HG03469 (cell line): ENCODE results near the gene RMDN2.

Experiments
- ATAC-seq: cut with Tn5 transposase; IDR thresholded peaks from one replicate; pipeline ENCODE4 v1.9.1; 2021; ENCODE audit warnings: mild to moderate bottlenecking, moderate library complexity, moderate number of reproducible peaks; ENCODE audit not compliant: unreplicated experiment

RMDN2 gene

DNA sequence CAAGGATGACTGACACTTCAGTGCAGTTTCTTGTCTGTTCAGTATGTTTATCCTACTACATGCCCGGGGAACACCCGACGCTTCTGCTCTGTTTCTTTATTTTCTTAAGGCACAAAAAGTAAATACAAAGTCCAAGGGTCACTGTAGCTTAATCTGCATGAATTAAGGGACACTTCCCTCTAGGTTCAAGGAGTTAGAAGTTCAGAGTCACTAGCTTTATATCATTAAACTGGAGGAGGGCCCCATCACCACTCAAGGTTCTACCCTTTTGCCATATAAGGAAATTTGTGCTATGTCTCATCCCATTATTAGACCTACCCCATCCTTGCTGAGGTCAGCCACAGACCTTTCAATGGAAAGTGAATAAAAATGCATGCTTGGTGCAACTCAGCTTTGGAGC, 27.6 kb upstream of the RMDN2 start:
- ATAC-seq, result no peak

DNA sequence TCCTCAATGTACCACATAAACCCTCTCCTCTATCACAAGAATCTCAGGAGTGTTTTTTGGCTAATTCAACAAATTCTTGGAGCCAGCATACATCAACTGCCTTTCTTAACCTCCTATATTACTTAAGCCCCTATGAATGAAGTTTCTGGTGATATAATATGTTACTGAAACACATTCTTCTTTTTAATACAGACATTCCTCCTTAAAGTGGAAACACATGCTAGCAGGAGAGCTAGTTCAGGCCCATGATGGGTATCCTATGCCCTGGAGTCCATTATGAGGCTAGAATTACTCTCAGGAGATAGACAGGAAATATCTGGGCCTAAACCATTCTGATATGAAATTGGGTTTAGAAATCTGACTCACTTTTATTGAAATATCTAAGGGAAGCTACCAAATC, 26.6 kb upstream of the RMDN2 start:
- no peak for ATAC-seq

DNA sequence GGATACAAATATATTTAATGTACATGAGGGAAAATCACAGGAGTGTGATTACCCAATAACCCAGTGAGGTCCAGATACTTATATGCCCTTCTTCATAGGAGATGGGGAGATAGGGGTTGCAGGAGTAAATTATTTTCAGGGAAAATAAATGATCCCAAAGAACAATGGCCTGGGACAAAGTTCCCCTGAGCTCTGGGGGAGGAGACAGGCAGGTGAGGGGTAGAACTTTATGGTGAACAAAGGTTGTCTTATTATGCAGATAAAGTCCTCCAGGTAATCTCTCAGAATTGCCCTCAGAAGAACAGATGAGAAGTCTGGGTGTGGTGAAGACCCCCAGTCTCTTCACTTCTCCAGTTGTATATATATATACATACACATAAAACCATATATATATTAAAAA, 22.1 kb upstream of the RMDN2 start:
- ATAC-seq, result no peak

DNA sequence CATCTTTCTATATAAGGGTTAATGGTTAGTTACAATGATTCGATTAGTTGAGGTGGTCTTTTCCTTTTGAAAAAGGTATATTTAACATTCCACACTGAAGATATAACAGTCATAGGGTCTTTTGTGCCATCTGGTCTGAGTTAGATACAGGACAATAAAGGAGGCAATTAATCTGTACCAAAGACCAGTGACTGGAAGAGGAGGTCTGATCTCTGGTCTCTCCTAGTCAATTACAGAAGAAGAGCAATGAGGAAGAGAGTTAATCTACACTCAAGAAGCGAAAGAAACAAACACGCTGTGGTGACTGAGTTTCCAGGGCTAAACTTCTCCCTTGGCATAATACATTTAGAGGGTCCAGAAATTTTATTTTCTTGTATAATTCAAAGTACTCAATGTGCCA, 20.7 kb upstream of the RMDN2 start:
- no peak for ATAC-seq

DNA sequence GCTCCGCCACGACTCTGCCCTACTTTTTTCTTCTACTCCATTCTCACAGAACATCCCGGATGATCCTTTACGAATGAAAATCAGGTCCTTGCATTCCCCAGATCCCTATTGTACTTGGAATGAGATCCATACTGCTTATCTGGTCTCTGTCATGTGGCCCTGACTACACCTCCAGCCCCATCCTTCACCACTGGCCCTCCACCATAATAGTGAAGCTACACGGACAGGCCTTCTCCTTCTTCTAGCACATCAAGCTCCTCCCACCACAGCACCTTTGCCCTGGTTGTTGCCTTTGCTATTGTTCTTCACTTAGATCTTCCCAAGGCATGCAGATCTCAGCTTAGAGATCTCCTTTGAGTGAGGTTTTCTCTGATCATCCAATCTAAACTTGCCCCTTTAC, 20.1 kb upstream of the RMDN2 start:
- ATAC-seq, result no peak

DNA sequence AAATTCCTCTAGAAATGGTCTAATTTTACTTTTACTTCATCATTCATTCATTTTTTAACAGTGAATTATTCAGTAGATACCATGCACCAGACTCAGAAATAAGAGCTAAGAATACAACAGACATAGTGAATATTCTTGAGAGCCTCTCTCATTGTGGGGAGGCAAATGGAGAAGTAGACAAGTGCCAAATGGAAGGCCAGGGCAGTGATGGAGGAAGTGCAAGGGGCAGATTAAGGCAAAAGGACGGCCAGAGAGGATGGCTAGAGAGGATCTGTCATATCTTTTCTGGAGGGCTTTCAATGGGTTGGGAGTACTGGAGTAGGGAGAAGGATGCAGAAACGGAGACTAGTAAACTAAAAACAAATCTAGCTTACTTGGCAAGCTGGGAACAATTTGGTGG, 19.0 kb upstream of the RMDN2 start:
- no peak for ATAC-seq

DNA sequence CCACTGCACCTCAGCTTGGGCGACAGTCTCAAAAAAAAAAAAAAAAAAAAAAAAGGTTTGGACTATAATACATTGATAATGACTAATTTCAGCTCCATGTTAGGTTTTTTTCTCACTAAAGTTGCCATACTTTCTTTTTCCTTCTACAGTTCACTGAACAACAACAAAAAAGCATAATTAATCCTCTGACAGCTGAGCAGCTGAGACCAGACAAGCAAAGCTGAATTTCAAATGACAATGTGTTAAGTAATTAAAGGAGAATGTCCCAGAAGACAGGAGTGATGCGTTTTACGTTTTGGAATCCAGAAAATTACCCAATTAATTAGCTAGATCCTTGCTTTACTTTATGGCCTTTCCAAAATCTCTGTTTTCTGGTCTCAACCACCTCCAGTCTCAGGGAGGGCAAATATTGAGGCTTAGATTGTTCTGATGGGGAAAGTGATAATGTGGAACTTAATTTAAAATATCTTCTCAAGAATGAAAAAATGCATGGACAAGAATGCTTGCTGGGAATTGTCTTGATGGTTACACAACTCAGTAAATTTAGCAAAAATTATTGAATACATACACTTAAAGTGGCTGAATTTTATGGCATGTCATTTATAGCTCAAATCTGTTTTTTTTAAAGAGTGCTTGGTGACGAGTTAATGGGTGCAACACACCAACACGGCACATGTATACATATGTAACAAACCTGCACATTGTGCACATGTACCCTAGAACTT, 17.4 kb upstream of the RMDN2 start:
- no peak for ATAC-seq

DNA sequence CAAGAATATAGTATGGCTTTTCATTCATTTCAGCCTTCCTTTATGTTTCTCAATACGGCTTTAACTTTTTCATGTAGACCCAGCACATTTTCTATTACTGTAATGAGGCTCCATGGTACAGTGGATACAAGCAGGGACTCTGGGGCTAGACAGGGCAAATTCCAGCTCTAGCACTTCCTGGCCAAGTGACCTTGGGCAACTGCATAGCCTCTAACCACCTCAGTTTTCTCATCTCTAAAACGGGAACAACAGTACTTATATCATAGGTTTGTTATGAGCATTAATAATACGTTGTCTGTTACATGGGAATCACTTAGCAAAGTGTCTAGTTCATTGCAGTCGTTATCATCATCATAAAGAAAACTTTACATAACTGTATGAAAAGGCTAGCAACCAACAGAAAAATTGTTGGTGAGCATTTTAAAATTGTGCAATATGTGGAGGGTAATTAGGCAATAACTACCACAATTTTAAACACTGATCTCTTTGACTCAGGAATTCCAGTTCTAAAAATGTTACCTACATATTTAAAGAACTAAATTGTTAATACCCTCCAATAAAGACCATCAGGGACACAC, 13.7 kb upstream of the RMDN2 start:
- no peak for ATAC-seq

DNA sequence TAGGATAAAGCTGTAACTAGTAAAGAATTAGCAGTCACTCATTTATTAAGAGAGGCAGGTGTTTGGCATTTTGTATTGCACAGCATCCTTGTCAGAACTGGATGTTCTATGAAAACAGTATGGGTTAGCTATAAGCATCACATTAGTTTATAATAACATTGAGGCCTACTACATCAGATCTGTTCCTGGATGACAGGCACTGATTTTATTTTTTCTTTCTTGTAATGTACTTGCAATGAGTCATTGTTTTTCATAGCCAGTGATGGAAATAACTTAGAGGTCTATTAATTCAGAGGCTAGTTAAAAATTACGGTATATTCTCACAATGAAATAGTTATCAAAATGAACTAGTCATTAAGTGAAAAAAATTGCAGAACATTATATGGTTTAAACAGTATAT, 13.0 kb upstream of the RMDN2 start:
- no peak for ATAC-seq

DNA sequence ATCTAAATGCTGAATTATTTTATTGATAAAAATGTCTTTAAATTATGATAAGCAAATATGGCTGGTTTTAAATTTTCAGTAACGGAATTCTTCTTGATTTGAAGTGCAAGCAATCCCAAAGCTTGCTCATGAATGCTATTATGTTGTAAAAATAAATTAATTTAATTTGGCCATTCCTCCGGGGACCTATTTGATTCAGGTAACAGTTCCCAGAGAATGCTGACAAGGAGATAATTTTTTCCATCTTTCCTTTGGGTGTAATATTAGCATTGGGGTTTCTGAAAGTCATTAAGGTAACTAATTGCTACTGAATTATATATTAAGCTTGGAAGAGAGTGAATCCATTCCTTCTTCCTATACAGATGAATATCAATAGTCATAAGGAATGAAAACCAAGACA, 12.5 kb upstream of the RMDN2 start:
- ATAC-seq, result no peak

DNA sequence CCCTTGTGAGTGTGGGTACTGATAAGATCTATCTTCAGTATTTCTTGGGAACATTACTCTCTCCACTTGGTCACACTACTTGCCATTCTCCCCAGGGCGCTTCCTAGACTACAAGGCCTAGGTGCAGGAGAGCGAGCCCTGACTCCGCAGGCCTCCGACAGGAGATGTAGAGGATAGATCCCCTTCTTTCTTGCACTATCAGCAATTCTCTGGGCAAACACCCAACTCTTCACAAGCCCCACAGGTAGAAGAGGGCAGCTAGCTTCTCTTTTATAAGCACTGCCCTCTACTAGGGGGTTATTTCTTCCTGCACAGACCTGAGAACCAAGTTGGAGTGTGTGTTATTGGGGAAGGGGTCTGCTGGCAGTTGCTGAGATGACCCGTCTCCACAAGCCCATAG, 10.7 kb upstream of the RMDN2 start:
- ATAC-seq, result no peak

DNA sequence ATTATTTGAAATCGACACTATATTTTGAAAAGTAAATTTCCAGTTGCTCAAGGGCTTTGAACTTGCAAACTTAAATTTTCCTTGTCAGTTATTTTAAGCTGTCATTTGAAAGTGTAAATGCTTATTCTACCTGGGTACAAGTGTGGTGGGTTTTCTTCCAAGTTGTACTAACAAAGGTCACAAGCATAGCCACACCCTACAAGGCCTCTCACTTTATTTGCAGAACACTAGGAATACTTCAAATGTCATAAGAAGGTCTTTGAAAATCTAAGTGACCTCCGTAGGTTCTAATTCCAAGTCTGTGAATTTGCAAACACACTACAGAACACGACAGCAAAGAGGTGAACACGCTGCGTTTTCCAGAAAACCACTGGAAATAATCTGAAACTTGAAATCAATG, 9.3 kb upstream of the RMDN2 start:
- ATAC-seq, result no peak

DNA sequence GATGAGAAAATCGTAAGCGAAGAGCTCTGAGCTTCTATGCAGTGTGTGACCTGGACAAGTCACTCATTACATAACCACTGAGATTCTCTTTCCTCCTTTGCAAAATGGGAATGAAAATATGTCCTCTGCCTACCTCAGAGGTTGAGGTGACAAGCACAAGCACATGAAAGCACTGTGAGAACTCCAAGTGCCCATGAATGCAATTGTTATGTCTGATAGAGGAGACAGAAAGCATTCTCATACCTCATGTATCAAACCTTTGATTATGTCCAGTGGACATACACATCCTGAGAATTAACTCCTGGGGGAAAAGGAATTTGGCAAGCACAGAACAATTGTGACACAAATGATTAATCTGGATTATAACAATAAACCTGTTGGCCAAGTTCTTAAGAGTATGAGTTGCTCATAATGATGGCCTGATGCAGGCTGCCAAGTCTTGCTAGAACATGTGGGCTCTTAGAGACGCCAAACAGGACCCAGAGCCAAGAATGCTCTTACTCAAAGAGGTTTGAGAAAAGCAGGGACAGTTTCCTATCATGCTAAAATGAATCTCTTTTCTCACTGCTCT, 8.5 kb upstream of the RMDN2 start:
- ATAC-seq, result no peak

DNA sequence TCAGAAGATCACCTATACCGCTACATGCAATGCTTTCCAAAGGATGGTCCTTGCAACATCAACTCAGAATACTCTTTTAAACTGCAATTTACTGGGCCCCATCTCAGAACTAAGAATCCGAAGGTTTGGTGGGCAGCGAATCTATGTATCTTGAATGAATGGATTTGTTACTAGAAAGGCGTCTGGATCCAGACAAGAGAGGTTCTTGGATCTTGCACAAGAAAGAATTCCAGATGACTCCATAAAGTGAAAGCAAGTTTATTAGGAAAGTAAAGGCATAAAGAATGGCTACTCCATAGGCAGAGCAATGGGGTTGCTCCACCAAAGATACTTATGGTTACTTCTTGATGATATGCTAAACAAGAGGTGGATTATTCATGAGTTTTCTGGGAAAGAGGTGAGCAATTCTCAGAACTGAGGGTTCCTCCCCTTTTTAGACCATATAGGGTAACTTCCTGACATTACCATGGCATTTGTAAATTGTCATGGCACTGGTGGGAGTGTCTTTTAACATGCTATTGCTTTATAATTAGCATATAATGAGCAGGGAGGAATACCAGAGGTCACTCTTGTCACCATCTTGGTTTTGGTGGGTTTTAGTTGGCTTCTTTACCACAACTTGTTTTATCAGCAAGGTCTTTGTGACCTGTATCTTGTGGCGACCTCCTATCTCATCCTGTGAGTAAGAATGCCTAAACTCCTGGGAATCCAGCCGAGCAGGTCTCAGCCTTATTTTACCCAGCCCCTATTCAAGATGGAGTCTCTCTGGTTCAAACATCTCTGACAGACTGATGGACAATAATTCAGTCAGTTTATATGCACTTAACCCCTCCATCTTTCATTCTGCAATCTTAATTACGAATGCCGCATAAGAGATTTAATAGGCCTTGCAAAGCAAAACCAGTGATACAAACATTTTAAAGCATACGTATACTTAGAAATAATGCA, 7.5 kb upstream of the RMDN2 start:
- ATAC-seq, result no peak

DNA sequence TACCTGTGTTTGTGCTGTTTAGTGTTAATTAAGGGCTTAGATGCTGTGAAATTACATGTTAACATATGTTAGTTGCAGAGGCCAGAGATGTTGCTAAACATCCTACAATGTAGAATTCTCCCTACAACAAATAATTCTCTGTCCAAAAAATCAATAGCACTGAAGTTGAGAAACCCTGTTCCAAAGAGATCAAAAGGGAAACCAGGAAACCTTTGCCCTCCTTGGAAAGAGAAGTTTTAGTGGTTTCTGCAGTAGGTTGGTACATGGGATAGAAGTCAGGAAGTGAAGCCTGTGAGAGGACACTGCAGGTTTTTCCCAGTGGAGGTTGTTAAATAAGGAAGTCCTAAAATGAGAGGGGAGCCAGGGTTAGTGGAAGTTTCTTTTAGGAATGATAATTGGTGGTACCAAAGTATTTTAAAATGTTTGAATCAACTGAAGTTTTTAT, 6.3 kb upstream of the RMDN2 start:
- ATAC-seq, result no peak

DNA sequence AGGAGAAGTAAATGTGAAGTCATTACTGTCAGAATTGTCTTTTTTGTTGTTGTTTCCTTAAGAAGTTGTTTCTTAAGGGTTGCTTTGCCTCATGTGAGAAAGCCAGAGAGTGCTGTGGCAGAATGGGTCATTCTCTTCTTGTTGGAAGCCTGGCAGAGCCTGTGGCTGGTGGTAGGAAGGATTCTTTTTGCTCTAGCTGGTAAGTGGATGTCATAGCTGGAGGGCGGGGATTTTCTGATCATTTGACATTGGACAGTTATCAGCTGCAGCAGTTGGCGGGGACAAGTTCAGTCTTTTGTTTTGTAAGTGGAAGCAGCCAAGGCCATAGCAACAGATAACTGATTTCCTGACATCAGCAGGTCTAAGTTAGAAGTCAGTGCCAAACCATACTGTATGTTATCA, 5.5 kb upstream of the RMDN2 start:
- no peak for ATAC-seq

DNA sequence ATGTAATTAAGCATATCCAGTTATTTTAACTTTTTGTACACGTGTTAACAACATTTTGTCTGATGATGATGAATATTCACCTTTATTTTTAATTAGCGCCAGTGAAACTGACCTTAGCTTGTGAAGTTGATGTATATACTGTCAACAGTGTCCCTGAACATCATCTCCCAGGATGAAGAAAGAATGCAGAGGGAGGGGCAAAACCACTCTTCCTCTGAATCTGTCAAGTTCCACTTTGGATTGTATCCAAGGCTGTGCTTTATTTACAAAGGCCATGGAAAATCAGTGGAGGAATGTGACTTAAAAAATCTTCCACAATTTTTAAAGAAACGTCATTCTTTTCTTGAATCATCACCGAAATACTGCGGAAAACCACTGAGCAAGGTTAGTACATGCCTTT, 4.5 kb upstream of the RMDN2 start:
- ATAC-seq, result no peak

DNA sequence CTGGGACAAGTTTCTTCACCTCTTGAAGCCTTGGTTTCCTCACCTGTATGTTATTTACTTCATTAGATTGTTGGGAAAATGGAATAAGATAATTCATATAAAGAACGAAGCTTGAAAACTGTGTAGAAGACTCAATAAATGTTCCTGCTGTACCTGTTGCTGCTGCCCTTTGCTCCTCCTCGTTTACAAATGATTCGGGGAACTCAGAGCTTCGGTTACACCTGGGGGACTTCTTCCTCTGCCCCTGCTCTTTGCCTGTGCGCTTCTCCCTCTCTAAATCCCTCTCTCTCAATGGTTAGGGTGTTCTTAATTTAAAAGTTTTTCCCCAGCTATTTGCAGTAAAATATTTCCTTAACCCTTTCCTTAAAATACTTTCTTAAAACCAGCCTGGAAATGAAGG, 3.3 kb upstream of the RMDN2 start:
- no peak for ATAC-seq

DNA sequence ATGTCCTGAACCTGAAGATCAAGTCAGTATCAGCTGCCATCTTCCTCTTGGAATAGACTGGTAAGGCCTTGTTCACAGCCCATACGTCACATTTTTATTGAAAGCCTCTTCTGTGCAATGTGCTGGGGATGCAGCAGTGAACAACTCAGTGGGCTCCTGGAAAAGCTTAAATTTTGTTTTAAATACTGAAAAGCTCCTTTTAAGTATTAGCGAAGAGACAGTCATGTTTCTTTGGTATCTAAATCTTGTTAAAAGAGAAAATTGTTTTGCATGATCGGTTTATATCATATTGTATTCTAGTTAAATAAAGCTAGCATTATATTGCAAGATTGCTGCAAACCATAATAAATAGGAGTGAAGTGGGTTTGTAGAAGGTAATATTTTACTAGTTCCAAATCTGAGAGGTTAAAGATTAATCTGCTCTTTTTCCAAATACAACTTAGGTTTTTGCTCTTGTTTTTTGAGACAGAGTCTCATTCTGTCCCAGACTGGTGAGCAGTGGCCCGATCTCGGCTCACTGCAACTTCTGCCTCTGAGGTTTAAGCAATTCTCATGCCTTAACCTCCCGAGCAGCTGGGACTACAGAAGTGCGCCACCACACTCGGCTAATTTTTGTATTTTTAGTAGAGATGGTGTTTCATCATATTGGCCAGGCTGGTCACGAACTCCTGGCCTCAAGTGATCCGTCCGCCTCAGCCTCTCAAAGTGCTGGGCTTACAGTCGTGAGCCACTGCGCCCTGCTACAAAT, 1.6 kb upstream of the RMDN2 start:
- no peak for ATAC-seq

DNA sequence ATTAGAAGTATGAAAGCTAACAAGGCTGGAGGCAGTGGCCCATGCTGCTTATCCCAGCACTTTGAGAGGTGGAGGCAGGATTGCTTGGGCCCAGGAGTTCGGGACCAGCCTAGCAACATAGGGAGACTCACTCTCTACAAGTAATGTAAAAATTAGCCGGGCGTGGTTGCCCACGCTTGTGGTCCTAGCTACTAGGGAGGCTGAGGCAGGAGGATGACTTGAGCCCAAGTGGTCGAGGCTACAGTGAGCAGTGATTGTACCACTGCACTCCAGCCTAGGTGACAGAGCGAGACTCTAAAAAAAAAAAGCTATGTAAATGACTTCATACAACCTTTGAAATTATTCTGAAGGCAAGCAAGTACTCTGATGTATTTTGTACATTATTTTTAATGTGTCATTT, 1.5 kb downstream of the RMDN2 start:
- ATAC-seq, result no peak

DNA sequence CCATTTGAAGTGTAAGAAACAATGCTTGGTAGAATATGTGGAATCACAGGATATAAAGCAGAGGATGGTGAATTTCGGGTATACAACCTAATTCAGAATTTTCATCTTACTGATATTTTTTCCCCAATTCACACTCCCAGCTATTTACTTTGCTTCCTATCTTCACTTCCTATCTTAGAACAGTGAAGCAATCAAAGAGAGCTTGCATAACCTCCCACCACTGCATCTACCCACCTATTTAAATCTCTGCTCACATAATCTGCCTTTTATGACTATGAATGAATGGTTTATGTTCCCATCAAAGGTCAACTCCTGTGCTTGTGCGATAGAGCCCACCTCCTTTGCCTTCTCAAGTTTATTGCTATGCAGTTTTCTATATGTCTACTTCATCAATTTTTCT, 3.3 kb downstream of the RMDN2 start:
- no peak for ATAC-seq
